Esophagus (tissue), 2 donors: ENCODE measurements around the gene FOXE3. TPM values are rescaled to one million over a fixed set of nuclear protein-coding genes. Genes with fewer than 3 reads are reported as not detected.

Experiments used
- H3K27ac ChIP-seq, 2 donors: one replicate each; pipeline ENCODE4 v1.5.1; 2013; ENCODE audit warnings: low read depth in 2 of 2, mild to moderate bottlenecking in 2 of 2, inconsistent platforms in 1 of 2, low read length in 1 of 2, moderate library complexity in 1 of 2
- H3K27me3 ChIP-seq, 2 donors: one replicate each; pipeline ENCODE4 v1.6.1; 2013; ENCODE audit warnings: low read length in 2 of 2, control low read depth in 1 of 2, mild to moderate bottlenecking in 1 of 2; ENCODE audit not compliant: insufficient read depth in 2 of 2, control insufficient read depth in 1 of 2
- H3K36me3 ChIP-seq, 2 donors: one replicate each; pipeline ENCODE4 v1.6.1; 2013; ENCODE audit warnings: low read length in 1 of 2; ENCODE audit not compliant: control insufficient read depth in 2 of 2, insufficient read depth in 2 of 2
- H3K4me1 ChIP-seq, 2 donors: one replicate each; pipeline ENCODE4 v1.6.1; 2013; ENCODE audit warnings: low read length in 1 of 2; ENCODE audit not compliant: control insufficient read depth in 2 of 2, insufficient read depth in 2 of 2
- H3K4me3 ChIP-seq, 2 donors: one replicate each; pipeline ENCODE4 v1.5.1; 2013; ENCODE audit warnings: low read length in 2 of 2, mild to moderate bottlenecking in 2 of 2, low read depth in 1 of 2, moderate library complexity in 1 of 2
- H3K9me3 ChIP-seq, 2 donors: one replicate each; pipeline ENCODE4 v1.6.1; 2013; ENCODE audit warnings: mild to moderate bottlenecking in 2 of 2, low read depth in 1 of 2, low read length in 1 of 2, moderate library complexity in 1 of 2; ENCODE audit not compliant: control insufficient read depth in 2 of 2, insufficient read depth in 1 of 2
- WGBS, 2 donors: extraction: QIAGEN DNeasy Blood & Tissue Kit; methylation state at CpG; one replicate each; pipeline ENCODE4 v1.1.7; 2013; 5-methylcytosine and 5-hydroxymethylcytosine counted together
- polyA plus RNA-seq, 2 donors: library from polyadenylated mRNA; stranded (reverse); fragments of 200-250 nt; gene quantifications; one replicate each; pipeline ENCODE4 v1.2.3, GENCODE V29; 2013
- donor health status: healthy with polysubstance abuse.
- donor health status: Bipolar disorder and iron deficiency.

The FOXE3 gene
- polyA plus RNA-seq, 2 donors = not detected

DNA sequence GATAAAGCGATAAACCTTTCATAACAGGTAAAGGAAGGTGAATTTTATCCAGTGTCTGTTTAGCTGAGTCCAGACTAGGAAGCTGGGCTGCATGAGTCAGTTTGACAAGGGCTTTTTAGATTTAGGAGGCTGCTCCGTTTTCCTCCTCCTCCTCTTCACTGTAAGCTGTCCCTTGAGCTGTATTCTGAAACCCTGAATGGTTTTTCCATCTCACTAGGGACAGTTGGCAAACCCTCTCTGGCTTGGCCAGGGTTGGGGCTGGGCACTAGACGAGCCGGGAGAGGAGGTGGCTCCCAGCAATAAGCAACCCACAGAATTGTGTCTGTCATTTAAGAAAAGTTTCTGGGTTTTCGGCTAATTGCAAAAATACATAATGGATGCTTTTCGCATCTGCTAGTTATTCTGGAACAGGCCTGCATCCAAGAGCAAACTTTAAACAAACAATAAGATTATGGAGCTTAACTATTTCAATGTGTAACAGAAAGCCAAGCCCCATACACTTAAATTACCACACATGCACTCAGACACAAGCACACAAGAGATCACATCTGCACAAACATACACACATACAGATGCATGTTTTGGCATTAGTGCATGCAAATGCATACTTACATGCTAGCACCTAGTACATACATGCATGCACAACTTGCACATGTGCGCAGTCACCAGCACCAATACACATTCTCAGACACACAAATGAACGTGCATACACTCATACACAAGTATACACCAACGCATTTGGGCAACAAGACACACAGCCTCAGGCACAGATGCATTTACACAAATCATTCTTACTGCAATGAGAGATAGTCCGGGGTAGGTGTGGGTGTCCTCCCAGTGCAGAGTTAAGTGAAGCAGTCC lies 27.8 kb upstream of the FOXE3 start:
- Histone ChIP-seq H3K27ac (no peak overlapping the region), H3K4me1 (no peaks in the 10 kb centered on the region), H3K36me3 (no peaks in the 10 kb centered on the region), H3K4me3 (no peak overlapping the region), H3K9me3 (no peaks in the 10 kb centered on the region), H3K27me3 (no peaks in the 10 kb centered on the region)
- WGBS, 2 donors = 26 to 31% methylated on average over 10 of the region's 10 CpGs

- H3K4me3 ChIP-seq = no peak overlapping the region
- H3K36me3 ChIP-seq = no peaks in the 10 kb centered on the region
- no peaks in the 10 kb centered on the region for H3K4me1 ChIP-seq
- no peaks in the 10 kb centered on the region for H3K9me3 ChIP-seq
- H3K27me3 ChIP-seq = no peaks in the 10 kb centered on the region
- WGBS, 2 donors = 19 to 20% methylated on average over 3 of the region's 3 CpGs
- no peak overlapping the region for H3K27ac ChIP-seq
Measured at GRCh38 chr1:47388891-47389238, 27.2 kb upstream of the FOXE3 start.

- H3K4me1 ChIP-seq = no peaks in the 10 kb centered on the region
- WGBS, 2 donors = 43 to 48% methylated on average over 2 of the region's 2 CpGs
- H3K27ac ChIP-seq = no peak overlapping the region
- no peaks in the 10 kb centered on the region for H3K36me3 ChIP-seq
- H3K4me3 ChIP-seq = no peak overlapping the region
- no peaks in the 10 kb centered on the region for H3K9me3 ChIP-seq
- H3K27me3 ChIP-seq = no peaks in the 10 kb centered on the region
Measured at GRCh38 chr1:47389731-47390130, 26.4 kb upstream of the FOXE3 start.

- no peaks in the 10 kb centered on the region for H3K36me3 ChIP-seq
- H3K27me3 ChIP-seq = no peaks in the 10 kb centered on the region
- no peaks in the 10 kb centered on the region for H3K4me1 ChIP-seq
- WGBS, 2 donors = 73 to 79% methylated on average over 2 of the region's 2 CpGs
- no peaks in the 10 kb centered on the region for H3K9me3 ChIP-seq
- no peak overlapping the region for H3K27ac ChIP-seq
- no peak overlapping the region for H3K4me3 ChIP-seq
Measured at GRCh38 chr1:47390843-47391242, 25.2 kb upstream of the FOXE3 start.

- H3K36me3 ChIP-seq = no peaks in the 10 kb centered on the region
- 54 to 66% methylated on average over 5 of the region's 5 CpGs for WGBS, 2 donors
- no peaks in the 10 kb centered on the region for H3K9me3 ChIP-seq
- H3K27ac ChIP-seq = no peak overlapping the region
- H3K27me3 ChIP-seq = no peaks in the 10 kb centered on the region
- H3K4me1 ChIP-seq = no peaks in the 10 kb centered on the region
- no peak overlapping the region for H3K4me3 ChIP-seq
Measured at GRCh38 chr1:47393141-47393540, 22.9 kb upstream of the FOXE3 start.

- H3K27me3 ChIP-seq = no peaks in the 10 kb centered on the region
- no peak overlapping the region for H3K27ac ChIP-seq
- H3K4me3 ChIP-seq = no peak overlapping the region
- H3K36me3 ChIP-seq = no peaks in the 10 kb centered on the region
- H3K4me1 ChIP-seq = no peaks in the 10 kb centered on the region
- WGBS, 2 donors = 74 to 76% methylated on average over 3 of the region's 3 CpGs
- H3K9me3 ChIP-seq = no peaks in the 10 kb centered on the region
Measured at GRCh38 chr1:47395433-47395832, 20.7 kb upstream of the FOXE3 start.

DNA sequence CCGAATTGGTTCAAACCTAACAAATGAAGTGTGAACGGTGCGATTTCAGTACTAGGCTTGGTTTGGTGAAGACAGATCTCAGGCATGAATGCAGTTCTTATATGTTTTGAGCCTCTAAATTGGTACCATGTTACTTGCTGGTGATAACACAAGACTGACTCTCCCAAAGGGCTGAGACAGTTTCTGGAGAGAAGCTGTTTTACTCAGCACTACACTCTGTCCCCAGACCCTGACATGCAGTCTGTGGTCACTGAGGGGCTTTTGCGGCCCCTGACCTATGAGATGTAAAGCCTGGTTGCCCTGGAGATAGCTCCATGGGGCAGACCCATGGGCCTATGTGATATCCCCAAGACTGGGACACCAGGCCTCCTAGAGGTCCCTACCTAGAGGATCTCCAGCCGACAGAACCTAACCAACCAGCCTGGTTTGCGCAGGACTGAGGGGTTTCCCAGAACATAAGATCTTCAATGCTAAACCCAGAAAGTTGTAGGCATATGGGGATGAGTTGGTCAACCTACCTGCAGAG lies 19.4 kb upstream of the FOXE3 start:
- 93 to 96% methylated on average over 6 of the region's 6 CpGs for WGBS, 2 donors
- no peak overlapping the region for H3K4me3 ChIP-seq
- no peaks in the 10 kb centered on the region for H3K36me3 ChIP-seq
- no peak overlapping the region for H3K27ac ChIP-seq
- no peaks in the 10 kb centered on the region for H3K9me3 ChIP-seq
- H3K4me1 ChIP-seq = no peaks in the 10 kb centered on the region
- no peaks in the 10 kb centered on the region for H3K27me3 ChIP-seq

GRCh38 chr1:47399138-47399845 lies 16.8 kb upstream of the FOXE3 start:
- no peaks in the 10 kb centered on the region for H3K27me3 ChIP-seq
- 91 to 92% methylated on average over 4 of the region's 4 CpGs for WGBS, 2 donors

GRCh38 chr1:47399846-47400155 lies 16.3 kb upstream of the FOXE3 start:
- Histone ChIP-seq H3K4me1 (no peaks in the 10 kb centered on the region), H3K27ac (no peak overlapping the region), H3K27me3 (no peaks in the 10 kb centered on the region), H3K4me3 (no peak overlapping the region), H3K9me3 (no peaks in the 10 kb centered on the region), H3K36me3 (no peaks in the 10 kb centered on the region)
- WGBS, 2 donors = 86 to 90% methylated on average over 4 of the region's 4 CpGs

More at GRCh38 chr1:47399138-47399845, 16.8 kb upstream of the FOXE3 start:
- Histone ChIP-seq H3K4me1 (no peaks in the 10 kb centered on the region), H3K4me3 (no peak overlapping the region), H3K27ac (no peak overlapping the region), H3K9me3 (no peaks in the 10 kb centered on the region), H3K36me3 (no peaks in the 10 kb centered on the region)
